Measurements from ENCODE around the gene SKP1.

The SKP1 gene

GRCh38 chr5:134177369-134178095 lies 782 bp upstream of the SKP1 start:
- TF ChIP-seq, protein P1, sequence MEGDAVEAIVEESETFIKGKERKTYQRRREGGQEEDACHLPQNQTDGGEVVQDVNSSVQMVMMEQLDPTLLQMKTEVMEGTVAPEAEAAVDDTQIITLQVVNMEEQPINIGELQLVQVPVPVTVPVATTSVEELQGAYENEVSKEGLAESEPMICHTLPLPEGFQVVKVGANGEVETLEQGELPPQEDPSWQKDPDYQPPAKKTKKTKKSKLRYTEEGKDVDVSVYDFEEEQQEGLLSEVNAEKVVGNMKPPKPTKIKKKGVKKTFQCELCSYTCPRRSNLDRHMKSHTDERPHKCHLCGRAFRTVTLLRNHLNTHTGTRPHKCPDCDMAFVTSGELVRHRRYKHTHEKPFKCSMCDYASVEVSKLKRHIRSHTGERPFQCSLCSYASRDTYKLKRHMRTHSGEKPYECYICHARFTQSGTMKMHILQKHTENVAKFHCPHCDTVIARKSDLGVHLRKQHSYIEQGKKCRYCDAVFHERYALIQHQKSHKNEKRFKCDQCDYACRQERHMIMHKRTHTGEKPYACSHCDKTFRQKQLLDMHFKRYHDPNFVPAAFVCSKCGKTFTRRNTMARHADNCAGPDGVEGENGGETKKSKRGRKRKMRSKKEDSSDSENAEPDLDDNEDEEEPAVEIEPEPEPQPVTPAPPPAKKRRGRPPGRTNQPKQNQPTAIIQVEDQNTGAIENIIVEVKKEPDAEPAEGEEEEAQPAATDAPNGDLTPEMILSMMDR (IDR thresholded peaks at IDR 0.05; ENCODE audit: borderline replicate concordance, control extremely low read depth, extremely low read depth, insufficient read depth, missing control alignments) = no peak
- DNase-seq (ENCODE audit: low spot score) = no peak
- in situ Hi-C loops (cut with MboI; ENCODE audit: low sequenced_read_pairs, unreplicated experiment) = no loop called here

DNA sequence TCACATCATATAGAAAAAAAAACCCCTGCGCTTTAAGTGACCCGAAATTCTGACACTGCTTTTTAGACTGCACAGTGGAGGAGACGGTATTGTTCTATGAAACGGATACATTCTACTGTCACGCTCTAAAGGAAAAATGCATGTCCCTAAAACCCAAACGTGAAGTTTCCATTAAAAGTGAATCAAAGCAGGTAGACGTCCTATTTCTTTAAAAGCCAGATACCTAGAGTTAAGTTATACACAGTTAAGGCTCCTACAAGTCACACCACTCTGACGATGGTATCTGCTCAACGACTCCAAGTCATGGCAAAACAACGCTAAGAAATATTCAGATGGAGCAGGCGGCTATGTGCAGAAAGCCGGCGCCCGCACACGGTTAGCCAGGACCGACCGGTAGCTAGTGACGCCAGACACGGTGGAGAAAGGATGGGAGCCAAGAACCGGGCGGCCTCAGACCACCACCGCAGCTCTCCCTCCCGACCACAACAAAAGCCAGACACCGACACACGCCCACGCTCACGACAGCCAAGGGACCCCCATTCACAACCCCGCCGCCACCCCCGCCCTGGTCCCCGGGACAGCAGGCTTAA lies 734 bp downstream of the SKP1 start:
- in situ Hi-C loops (cut with MboI; ENCODE audit: low sequenced_read_pairs, unreplicated experiment) = no loop called here

DNA sequence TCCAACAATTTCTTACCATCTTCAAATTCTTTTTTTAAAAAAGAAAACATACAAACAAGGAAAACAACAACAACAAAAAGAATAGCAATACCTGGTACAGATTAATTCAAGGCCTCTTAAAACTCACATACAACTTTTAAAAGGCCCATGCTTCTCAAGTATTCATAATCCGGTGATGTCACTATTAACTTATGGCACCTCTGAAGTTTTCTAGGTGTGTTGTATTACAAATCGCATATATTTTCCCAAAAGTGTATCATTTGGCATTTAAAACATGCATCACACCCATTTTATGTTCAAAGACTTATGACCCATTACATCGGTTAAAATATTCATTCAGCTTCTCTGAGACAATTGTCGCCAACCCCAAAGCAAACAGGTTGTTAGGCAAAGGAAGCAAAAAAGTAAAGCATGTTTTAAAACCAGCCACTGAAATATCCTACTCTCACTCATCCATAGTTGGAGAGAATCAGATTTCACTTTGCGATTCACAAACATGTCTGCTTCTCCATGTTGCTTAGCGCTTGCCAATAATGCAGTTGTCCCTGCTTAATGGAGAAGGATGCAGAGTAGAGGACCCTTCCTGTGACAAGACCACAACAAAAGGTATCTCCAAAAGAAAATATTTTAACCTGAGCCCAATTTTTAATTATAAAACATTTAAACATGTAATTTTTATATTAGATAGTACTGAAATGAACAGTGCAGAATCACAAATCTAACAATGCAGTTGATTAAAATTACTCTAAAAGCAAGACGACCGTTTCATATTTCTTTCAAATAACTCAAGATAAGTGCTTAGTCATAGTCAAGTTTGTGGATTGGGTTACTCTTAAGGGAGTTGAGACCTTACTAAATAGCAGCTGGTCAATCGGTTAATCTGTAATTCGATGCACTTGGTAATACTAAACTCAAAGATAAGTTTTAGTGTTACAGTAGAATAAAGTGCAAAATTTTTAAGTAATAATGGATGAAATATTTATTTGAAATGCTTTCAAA lies 1.6 kb downstream of the SKP1 start:
- no peak for DNase-seq (ENCODE audit: low spot score)
- in situ Hi-C loops (cut with MboI; ENCODE audit: low sequenced_read_pairs, unreplicated experiment) = no loop called here
- TF ChIP-seq, protein P1 (IDR thresholded peaks at IDR 0.05; ENCODE audit: borderline replicate concordance, control extremely low read depth, extremely low read depth, insufficient read depth, missing control alignments) = no peak

More for the DNA sequence above, 734 bp downstream of the SKP1 start:
- TF ChIP-seq, protein P1 (IDR thresholded peaks at IDR 0.05; ENCODE audit: borderline replicate concordance, control extremely low read depth, extremely low read depth, insufficient read depth, missing control alignments) = no peak
- DNase-seq (ENCODE audit: low spot score) = no peak

DNA sequence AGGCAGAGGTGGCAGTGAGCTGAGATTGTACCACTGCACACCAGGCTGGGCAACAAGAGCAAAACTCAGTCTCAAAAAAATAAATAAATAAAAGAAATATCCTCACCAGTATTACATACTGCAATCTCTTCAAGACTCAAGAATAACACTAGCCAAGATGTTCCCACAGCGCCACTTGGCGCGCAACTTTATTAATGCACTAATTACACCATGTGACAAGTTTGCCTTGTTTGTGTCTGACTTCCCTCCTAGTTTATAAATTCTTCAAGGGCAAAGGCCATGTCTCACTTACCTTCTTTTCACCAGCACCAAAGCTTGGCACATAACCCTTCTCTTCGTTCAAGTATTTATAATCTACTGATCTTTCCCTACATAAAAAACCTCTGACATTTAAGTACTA lies 4.8 kb downstream of the SKP1 start:
- TF ChIP-seq, protein P1 (IDR thresholded peaks at IDR 0.05; ENCODE audit: borderline replicate concordance, control extremely low read depth, extremely low read depth, insufficient read depth, missing control alignments) = no peak
- DNase-seq (ENCODE audit: low spot score) = no peak
- in situ Hi-C loops (cut with MboI; ENCODE audit: low sequenced_read_pairs, unreplicated experiment) = no loop called here

GRCh38 chr5:134162592-134162991 lies 14.2 kb downstream of the SKP1 start:
- TF ChIP-seq, protein P1 (IDR thresholded peaks at IDR 0.05; ENCODE audit: borderline replicate concordance, control extremely low read depth, extremely low read depth, insufficient read depth, missing control alignments) = no peak
- DNase-seq (ENCODE audit: low spot score) = no peak
- in situ Hi-C loops (cut with MboI; ENCODE audit: low sequenced_read_pairs, unreplicated experiment) = no loop called here

Measured in GM13976 (cell line).